CD4-positive, alpha-beta T cell treated with Interferon alpha-2 for 1 hour (primary cell): ENCODE results near the gene STING1.
"Not testable (repeated sequence)": the region's sequence is repeated elsewhere in the genome, so short reads cannot be mapped to it uniquely, and the experiment has no call there.

Experiments used
- DNase-seq, 2 donors: peaks; one replicate each; pipeline ENCODE4 v3.0.0-alpha.2; 2020 to 2022

STING1 gene

DNA sequence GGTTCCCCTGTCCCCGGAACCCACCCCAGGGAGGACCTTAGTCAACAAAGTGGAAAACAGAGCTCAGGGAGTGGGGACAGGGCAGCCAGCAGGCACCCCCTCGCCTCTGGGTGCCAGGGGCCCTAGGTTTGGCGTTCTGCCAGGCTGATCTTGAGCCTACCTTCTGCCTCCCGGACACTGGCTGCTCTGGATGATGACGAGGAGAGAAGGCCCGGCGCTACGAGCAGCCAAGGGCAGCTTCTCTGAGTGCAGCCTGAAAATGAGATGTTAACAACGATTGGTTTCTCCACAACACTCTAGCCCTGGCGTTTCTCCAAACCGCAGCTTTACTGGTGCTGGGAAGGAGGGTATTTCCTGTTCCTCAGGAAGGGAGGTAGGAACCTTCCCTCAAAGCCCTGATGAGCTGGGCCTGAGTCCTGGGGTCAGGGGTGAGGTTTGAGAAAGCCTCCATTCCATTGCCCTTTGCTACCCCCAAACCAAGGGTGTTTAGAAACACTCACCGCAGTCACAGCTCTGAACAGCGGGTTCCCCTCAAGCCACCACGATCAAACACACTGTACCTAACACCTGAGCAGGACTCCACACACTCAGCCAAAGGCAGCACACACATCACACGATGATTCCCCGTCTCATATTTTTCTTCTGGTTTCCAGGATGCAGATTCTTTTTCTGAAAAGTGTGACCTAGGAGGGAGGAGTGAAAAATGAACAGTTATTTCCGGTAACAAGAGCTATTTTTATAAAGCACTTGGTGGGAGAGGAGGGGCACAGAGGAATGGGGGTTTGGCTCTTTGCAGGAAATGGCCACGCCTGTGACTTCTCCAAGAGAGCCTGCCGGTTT, at the start of gene STING1:
STING1 (minus strand) TSS at position 709 of the 840 bp plus-strand sequence. CDS start 1,054 bp downstream, outside the sequence.
- peak; percentile 84 to 90 for DNase-seq

DNA sequence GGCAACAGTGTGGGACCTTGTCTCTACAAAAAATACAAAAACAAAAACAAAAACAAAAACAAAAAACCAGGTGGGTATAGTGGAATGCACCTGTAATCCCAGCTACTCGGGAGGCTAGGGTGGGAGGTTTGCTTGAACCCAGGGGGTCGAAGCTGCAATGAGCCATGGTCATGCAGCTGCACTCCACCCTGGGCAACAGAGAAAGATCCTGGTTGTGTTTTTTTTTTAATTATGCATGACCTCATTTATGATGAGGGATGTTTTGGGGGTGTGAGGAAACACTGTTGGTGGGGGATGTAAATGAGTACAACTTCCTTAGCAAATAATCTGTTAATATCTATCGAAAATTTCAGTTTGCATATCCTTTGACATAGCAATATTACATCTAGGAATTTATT, 49.2 kb upstream of the STING1 start:
- DNase-seq = no peak

DNA sequence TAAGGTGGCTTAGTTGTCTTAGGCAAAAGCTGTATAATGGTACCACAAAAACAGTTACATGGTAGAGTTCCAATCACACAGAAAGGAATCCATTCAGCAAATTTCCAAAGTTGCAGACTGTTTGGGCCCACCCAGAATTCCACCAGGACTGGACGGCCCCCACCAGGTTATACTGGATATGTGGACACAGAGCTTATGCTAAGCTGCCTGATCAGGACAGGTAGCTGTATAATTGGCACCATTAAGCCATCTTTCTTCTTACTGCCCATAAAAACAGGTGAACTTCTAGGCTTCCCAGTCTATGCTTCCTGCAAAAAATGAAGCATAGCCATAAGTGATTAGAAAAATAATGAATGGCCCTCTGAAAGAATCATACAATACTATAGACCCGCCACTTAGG, 47.5 kb upstream of the STING1 start:
- DNase-seq = not testable (repeated sequence)

- DNase-seq = not testable (repeated sequence)
Observed at GRCh38 chr5:139528695-139529094, 46.1 kb upstream of the STING1 start.

DNA sequence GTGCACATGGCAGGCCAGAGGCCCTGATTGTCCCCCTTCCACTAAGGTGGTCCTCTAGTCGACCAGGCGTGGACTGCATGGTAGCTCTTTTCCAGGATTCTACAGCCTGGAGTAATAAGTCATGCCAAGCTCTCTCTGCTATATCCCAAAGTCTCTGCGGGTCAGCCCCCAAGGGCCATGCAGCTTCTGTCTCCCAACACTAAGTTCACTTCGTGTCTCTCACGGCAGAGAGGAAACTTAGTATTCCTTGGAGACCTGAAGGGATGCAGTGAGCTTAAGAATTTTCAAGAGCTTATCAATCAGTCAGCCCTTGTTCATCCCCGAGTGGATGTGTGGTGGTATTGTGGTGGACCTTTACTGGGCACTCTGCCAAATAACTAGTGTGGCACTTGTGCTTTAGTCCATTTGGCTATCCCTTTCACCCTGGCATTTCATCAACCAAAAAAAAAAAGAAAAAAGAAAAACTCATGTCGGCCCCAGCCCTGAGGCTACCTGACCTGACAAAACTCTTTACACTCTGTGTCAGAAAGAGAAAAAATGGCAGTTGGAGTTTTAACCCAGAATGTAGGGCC, 45.4 kb upstream of the STING1 start:
- DNase-seq = not testable (repeated sequence)

DNA sequence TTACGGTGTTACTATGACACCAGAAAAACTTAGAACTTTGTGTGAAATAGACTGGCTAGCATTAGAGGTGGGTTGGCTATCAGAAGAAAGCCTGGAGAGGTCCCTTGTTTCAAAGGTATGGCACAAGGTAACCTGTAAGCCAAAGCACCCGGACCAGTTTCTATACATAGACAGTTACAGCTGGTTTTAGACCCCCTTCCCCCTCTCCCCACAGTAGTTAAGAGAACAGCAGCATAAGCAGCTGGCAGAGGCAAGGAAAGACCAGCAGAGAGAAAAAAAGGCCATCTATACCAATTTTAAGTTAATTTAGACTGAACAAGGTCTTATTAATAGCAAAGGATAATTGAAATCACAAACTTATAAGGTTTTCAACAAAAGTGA, 44.5 kb upstream of the STING1 start:
- not testable (repeated sequence) for DNase-seq

GRCh38 chr5:139526309-139527089, 43.9 kb upstream of the STING1 start:
- not testable (repeated sequence) for DNase-seq

DNA sequence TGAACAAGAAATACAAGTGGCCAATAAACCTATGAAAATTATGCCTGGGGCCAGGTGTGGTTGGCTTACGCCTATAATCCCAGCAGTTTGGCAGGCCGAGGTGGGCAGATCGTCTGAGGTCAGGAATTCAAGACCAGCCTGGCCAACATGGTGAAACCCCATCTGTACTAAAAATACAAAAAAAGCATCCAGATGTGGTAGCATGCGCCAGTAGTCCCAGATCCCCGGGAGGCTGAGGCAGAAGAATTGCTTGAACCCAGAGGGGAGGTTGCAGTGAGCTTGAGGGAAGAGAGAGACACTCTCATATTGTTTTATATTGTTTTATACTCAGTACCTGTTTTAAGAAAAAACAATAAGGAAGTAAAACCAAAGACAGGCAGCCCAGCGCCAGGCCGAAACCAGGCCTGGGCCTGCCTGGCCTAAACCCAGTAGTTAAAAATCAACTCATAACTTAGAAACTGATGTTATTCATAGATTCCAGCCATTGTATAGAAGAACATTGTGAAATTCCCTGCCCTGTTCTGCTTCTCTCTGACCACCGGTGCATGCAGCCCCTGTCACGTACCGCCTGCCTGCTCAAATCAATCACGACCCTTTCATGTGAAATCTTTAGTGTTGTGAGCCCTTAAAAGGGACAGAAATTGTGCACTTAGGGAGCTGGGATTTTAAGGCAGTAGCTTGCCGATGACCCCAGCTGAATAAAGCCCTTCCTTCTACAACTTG, 43.2 kb upstream of the STING1 start:
- DNase-seq = not testable (repeated sequence)

- no peak for DNase-seq
Observed at GRCh38 chr5:139524940-139525585, 42.5 kb upstream of the STING1 start.

GRCh38 chr5:139524446-139524845, 41.9 kb upstream of the STING1 start:
- DNase-seq = no peak

GRCh38 chr5:139523635-139524445, 41.3 kb upstream of the STING1 start:
- DNase-seq = no peak

DNA sequence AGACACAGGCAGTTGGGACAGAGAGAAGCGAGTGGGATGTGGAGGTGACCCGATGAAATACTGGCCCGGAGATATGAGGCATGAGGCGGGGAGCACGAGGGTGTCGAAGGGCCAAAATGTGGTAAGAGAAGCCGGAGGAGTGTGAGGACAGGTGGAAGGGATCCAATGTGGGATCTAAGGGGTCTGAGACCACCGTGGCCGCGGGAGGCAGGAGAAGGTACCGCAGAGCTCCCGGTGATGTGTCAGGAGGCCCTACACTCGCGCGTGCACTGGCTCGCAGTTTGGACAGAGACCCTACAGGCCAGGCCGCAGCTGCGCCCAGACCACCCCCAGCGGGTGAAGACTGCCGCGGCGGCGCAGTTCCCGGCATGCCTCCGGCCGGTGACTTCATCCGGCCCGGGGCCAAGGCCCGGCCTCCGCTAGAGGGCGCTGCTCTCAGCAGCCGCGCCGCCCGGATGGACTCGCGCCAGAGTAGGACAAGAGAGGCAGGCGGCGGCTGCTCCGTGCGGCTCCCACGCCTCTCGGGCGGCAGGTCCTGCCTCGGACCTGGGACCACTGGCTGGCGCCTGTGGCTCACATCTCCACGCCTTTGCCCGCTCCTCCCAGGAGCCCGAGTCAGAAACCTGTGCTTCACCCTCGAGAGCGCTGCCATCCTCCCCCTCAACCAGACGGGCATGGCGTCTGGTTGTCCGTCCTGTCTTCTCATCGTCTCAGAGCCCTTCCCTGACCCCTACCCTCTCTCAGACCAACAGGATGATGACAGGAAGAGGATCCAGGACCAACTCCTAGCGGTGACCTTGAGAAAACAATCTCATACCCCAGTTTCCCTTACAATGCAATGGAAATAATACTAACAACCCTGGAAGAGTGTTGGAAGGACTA, 35.4 kb upstream of the STING1 start:
- peak; percentile 86 to 92 for DNase-seq

GRCh38 chr5:139514486-139514856, 31.9 kb upstream of the STING1 start:
- no peak for DNase-seq

DNA sequence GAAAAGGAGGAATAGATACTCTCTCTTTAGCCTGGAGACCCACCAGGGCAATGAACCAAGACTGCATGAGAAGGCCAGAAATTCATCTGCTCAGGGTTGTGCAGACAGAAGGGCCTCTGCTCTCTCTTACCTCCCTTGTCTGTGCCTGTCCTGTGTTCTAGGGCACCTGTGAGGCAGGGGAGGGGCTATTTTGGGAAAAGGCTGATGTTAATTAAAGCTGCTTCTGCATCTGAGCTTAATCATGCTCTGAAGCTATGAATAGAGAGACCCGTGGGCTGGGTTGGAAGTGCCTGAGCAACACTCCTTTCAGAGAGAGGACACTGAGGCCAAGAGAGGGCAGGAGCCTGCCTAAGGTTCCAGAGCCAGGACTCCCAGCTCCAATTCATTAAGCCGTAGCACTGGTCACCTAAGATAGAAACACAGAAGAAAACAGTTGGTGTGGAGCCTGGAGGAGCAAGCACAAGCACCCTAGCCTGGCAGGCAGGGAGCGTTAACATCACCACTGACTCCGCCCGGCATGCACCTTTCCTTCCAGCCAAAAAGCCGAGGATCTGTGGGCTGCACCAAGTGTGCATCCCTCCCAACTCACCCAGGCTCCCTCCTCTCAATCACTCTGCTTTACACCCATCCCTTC, 31.4 kb upstream of the STING1 start:
- no peak for DNase-seq

- DNase-seq = peak; percentile 80 to 85
Observed at GRCh38 chr5:139513434-139513833, 30.9 kb upstream of the STING1 start.

DNA sequence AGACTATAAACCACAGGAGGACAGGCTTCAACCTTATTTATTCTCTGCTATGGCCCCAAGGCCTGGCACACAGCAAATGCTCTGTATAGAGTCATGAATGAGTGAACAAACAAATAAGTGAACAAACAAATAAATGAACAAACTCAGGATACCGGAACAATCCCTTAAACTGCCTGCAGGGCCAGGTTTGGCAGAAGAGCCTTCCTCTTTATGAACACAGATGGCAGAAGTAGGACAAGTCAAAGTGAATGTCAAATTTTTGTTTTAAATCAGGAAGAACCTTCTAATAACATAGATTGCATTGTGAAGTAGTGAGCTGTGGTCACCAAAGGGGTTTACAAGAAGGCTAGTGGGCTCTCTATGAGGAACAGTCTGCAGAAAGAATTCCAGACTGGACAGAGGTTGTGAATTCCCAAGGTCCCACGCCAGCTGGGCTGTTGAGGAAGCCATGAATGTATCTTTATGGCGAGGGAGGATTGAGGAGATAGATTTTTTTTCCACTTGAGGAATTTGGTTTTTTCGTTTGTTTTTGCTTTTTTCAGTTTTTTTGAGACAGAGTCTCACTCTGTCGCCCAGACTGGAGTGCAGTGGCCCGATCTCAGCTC, 30.3 kb upstream of the STING1 start:
- no peak for DNase-seq

DNA sequence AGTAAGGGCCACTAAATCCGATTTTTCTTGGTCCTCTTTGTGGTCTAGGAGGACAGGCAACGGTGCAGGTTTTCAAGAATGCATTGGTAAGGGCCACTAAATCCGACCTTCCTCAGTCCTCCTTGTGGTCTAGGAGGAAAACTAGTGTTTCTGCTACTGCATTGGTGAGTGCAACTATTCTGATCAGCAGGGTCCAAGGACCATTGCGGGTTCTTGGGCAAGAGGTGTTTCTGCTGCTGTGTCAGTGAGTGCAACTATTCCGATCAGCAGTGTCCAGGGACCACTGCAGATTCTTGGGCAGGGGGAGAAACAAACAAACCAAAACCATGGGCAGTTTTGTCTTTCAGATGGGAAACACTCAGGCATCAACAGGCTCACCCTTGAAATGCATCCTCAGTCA, 22.2 kb upstream of the STING1 start:
- not testable (repeated sequence) for DNase-seq

- not testable (repeated sequence) for DNase-seq
Observed at GRCh38 chr5:139503879-139504278, 21.3 kb upstream of the STING1 start.

DNA sequence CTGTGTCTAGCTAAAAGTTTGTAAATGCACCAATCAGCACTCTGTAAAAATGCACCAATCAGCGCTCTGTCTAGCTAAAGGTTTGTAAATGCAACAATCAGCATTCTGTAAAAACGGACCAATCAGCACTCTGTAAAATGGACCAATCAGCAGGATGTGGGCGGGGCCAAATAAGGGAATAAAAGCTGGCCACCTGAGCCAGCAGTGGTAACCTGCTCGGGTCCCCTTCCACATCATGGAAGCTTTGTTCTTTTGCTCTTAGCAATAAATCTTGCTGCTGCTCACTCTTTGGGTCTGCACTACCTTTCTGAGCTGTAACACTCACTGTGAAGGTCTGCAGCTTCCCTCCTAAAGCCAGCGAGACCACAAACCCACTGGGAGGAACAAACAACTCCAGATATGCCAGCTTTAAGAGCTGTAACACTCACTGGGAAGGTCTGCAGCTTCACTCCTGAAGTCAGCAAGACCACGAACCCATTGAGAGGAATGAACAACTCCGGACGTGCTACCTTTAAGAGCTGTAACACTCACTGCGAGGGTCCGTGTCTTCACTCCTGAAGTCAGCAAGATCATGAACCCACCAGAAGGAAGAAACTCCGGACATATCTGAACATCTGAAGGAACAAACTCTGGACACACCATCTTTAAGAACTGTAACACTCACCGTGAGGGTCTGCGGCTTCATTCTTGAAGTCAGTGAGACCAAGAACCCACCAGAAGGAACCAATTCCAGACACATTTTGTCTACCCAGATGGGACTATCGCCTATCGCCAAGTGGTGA, 20.7 kb upstream of the STING1 start:
- DNase-seq = not testable (repeated sequence)
